OCI-LY1 (cell line): ENCODE measurements around the gene SMIM10.
"Not testable (repeated sequence)": the region's sequence is repeated elsewhere in the genome, so short reads cannot be mapped to it uniquely, and the experiment has no call there.

Experiments
- H2AFZ ChIP-seq: fragments of 200-600 bp; sonication (generic), shearing (Covaris generic); 2 replicates; pipeline ENCODE4 v1.6.0; 2014; ENCODE audit warnings: antibody characterized with exemption, mild to moderate bottlenecking, low read length
- H3F3A ChIP-seq: fragments of 200-600 bp; sonication (generic), shearing (Covaris generic); 2 replicates; pipeline ENCODE4 v1.6.0; 2014; ENCODE audit warnings: mild to moderate bottlenecking, antibody characterized with exemption, low read length, moderate library complexity; ENCODE audit not compliant: insufficient read depth
- H3K27ac ChIP-seq: fragments of 200-600 bp; sonication (generic); 2 replicates; pipeline ENCODE4 v1.5.1; 2014; ENCODE audit warnings: low read length, mixed run types, mild to moderate bottlenecking, low read depth; ENCODE audit not compliant: poor library complexity, severe bottlenecking
- H3K27me3 ChIP-seq: fragments of 200-600 bp; sonication (generic); 2 replicates; pipeline ENCODE4 v1.6.0; 2014; ENCODE audit warnings: antibody characterized with exemption, mild to moderate bottlenecking, low read length, moderate library complexity; ENCODE audit not compliant: insufficient read depth
- H3K36me3 ChIP-seq: fragments of 200-600 bp; sonication (generic); 2 replicates; pipeline ENCODE4 v1.6.1; 2014; ENCODE audit warnings: mild to moderate bottlenecking, antibody characterized with exemption, low read length, moderate library complexity, mixed read lengths; ENCODE audit not compliant: insufficient read depth
- H3K4me1 ChIP-seq: fragments of 200-600 bp; sonication (generic); 2 replicates; pipeline ENCODE4 v1.5.1; 2014; ENCODE audit warnings: mild to moderate bottlenecking, low read length, moderate library complexity; ENCODE audit not compliant: insufficient read depth, severe bottlenecking
- H3K4me2 ChIP-seq: fragments of 200-600 bp; sonication (generic), shearing (Covaris generic); 2 replicates; pipeline ENCODE4 v1.6.1; 2014; ENCODE audit warnings: low read length
- H3K4me3 ChIP-seq: fragments of 200-600 bp; sonication (generic); 2 replicates; pipeline ENCODE4 v1.5.1; 2014; ENCODE audit warnings: low read length, low read depth, mild to moderate bottlenecking, mixed read lengths; ENCODE audit not compliant: poor library complexity, severe bottlenecking
- H3K79me2 ChIP-seq: fragments of 200-600 bp; shearing (Covaris generic); 2 replicates; pipeline ENCODE4 v1.6.1; 2016; ENCODE audit warnings: mixed run types, low read length, mixed read lengths; ENCODE audit not compliant: insufficient read depth
- H3K9ac ChIP-seq: fragments of 200-600 bp; sonication (generic), shearing (Covaris generic); 2 replicates; pipeline ENCODE4 v1.6.1; 2014; ENCODE audit warnings: mild to moderate bottlenecking, low read length, mixed read lengths
- H3K9me2 ChIP-seq: fragments of 200-600 bp; sonication (generic), shearing (Covaris generic); 2 replicates; pipeline ENCODE4 v1.6.1; 2014; ENCODE audit warnings: low read depth, mild to moderate bottlenecking, low read length, mixed read lengths
- H3K9me3 ChIP-seq: fragments of 200-600 bp; shearing (Covaris generic); 2 replicates; pipeline ENCODE4 v1.6.1; 2014; ENCODE audit warnings: low read length, mixed read lengths
- H4K20me1 ChIP-seq: fragments of 200-600 bp; sonication (generic), shearing (Covaris generic); 2 replicates; pipeline ENCODE4 v1.6.0; 2016; ENCODE audit warnings: mild to moderate bottlenecking, low read length; ENCODE audit not compliant: insufficient read depth
- CTCF ChIP-seq: fragments of 200-600 bp; sonication (generic), shearing (Covaris generic); IDR thresholded peaks from 2 replicates; pipeline ENCODE4 v1.5.1; 2017; ENCODE audit warnings: mild to moderate bottlenecking, antibody characterized with exemption, low read length, moderate library complexity, mixed read lengths
- EZH2 ChIP-seq: fragments of 200-600 bp; sonication (generic), shearing (Covaris generic); IDR thresholded peaks from 2 replicates; pipeline ENCODE4 v1.8.0; 2017; ENCODE audit warnings: borderline replicate concordance, mixed run types, mild to moderate bottlenecking, antibody characterized with exemption, low read length, moderate library complexity, mixed read lengths

SMIM10 gene

GRCh38 chrX:134949271-134949670, 41.5 kb upstream of the SMIM10 start:
- H4K20me1 ChIP-seq: no peaks in the 10 kb centered on the region
- H3F3A ChIP-seq: no peaks in the 10 kb centered on the region
- TF ChIP-seq CTCF: no peak
- no peak for TF ChIP-seq EZH2
- H3K4me2 ChIP-seq: no peak overlapping the region
- no peaks in the 10 kb centered on the region for H3K9me3 ChIP-seq
- no peaks in the 10 kb centered on the region for H3K9me2 ChIP-seq
- H2AFZ ChIP-seq: no peak overlapping the region
- no peaks in the 10 kb centered on the region for H3K36me3 ChIP-seq
- no peaks in the 10 kb centered on the region for H3K27me3 ChIP-seq
- H3K4me3 ChIP-seq: no peak overlapping the region
- no peaks in the 10 kb centered on the region for H3K79me2 ChIP-seq
- H3K9ac ChIP-seq: no peak overlapping the region
- H3K4me1 ChIP-seq: no peaks in the 10 kb centered on the region
- no peak overlapping the region for H3K27ac ChIP-seq

GRCh38 chrX:134957836-134958235, 33.0 kb upstream of the SMIM10 start:
- no peaks in the 10 kb centered on the region for H3K36me3 ChIP-seq
- no peaks in the 10 kb centered on the region for H3F3A ChIP-seq
- no peaks in the 10 kb centered on the region for H3K4me1 ChIP-seq
- H3K79me2 ChIP-seq: no peaks in the 10 kb centered on the region
- no peak overlapping the region for H2AFZ ChIP-seq
- TF ChIP-seq EZH2: no peak
- TF ChIP-seq CTCF: no peak
- H4K20me1 ChIP-seq: no peaks in the 10 kb centered on the region
- no peak overlapping the region for H3K4me3 ChIP-seq
- no peaks in the 10 kb centered on the region for H3K9me3 ChIP-seq
- H3K27me3 ChIP-seq: no peaks in the 10 kb centered on the region
- H3K4me2 ChIP-seq: no peak overlapping the region
- no peak overlapping the region for H3K27ac ChIP-seq
- H3K9me2 ChIP-seq: no peaks in the 10 kb centered on the region
- no peak overlapping the region for H3K9ac ChIP-seq

- not testable (repeated sequence) for H3K9ac ChIP-seq, H3K9me3 ChIP-seq, H3K9me2 ChIP-seq, H3K27ac ChIP-seq, H4K20me1 ChIP-seq, H3K36me3 ChIP-seq, H3K4me1 ChIP-seq, H3K27me3 ChIP-seq, H3K79me2 ChIP-seq, H3K4me2 ChIP-seq, H3K4me3 ChIP-seq, H2AFZ ChIP-seq, H3F3A ChIP-seq
These were observed 30.4 kb upstream of the SMIM10 start for GRCh38 chrX:134960366-134960765.

GRCh38 chrX:134963041-134963440, 27.8 kb upstream of the SMIM10 start:
- H3K27ac ChIP-seq: no peak overlapping the region
- TF ChIP-seq CTCF (no peak), EZH2 (no peak)
- H2AFZ ChIP-seq: no peak overlapping the region
- H3K27me3 ChIP-seq: no peaks in the 10 kb centered on the region
- no peak overlapping the region for H3K4me2 ChIP-seq
- H3K36me3 ChIP-seq: no peaks in the 10 kb centered on the region
- H3K9me3 ChIP-seq: no peaks in the 10 kb centered on the region
- no peaks in the 10 kb centered on the region for H3K9me2 ChIP-seq
- H3K9ac ChIP-seq: no peak overlapping the region
- H3K79me2 ChIP-seq: no peaks in the 10 kb centered on the region
- no peaks in the 10 kb centered on the region for H4K20me1 ChIP-seq
- H3K4me1 ChIP-seq: no peaks in the 10 kb centered on the region
- no peak overlapping the region for H3K4me3 ChIP-seq
- no peaks in the 10 kb centered on the region for H3F3A ChIP-seq
